Mucosa of descending colon (tissue), 3 donors: Measurements from ENCODE around the gene RPL10. TPM values are rescaled to one million over a fixed set of nuclear protein-coding genes. Genes with fewer than 3 reads are reported as not detected.

ENCODE experiments used
- ATAC-seq: fragments of 200-7000 bp; cut with Tn5 transposase; one replicate; pipeline ENCODE4 v1.9.1; 2020; ENCODE audit warnings: mild to moderate bottlenecking, moderate library complexity
- DNase-seq, 3 donors: peaks; one replicate each; pipeline ENCODE4 v3.0.0-alpha.2; 2020
- H3K36me3 ChIP-seq: fragments of 200-600 bp; one replicate; pipeline ENCODE4 v1.8.0; 2021; ENCODE audit warnings: low read depth, mild to moderate bottlenecking
- H3K4me1 ChIP-seq: fragments of 200-600 bp; one replicate; pipeline ENCODE4 v1.8.0; 2021; ENCODE audit warnings: low read depth, mild to moderate bottlenecking
- H3K4me3 ChIP-seq: fragments of 200-600 bp; one replicate; pipeline ENCODE4 v1.8.0; 2021; ENCODE audit warnings: mild to moderate bottlenecking
- H3K9me3 ChIP-seq: fragments of 200-600 bp; one replicate; pipeline ENCODE4 v1.8.0; 2021; ENCODE audit warnings: mild to moderate bottlenecking
- intact Hi-C, 2 donors: fragments of 100-400 bp; cut with DNase I in 1 of 2; cut with micrococcal nuclease in 1 of 2; formaldehyde crosslinking; loops; one replicate each; pipeline versions ENCODE4 v1.11.0 to v1.11.1; 2022; cut with DNase I, micrococcal nuclease
- total RNA-seq, 3 donors: library from RNA; stranded (reverse); fragmentation: NEBNext Ultra II Directional in 2 of 3; extraction: Animal tissue kit (Norgen Biotek cat#: 25700) in 2 of 3; gene quantifications; one replicate each; pipeline versions ENCODE4 v1.2.1 to v1.2.4, GENCODE V29; 2021 to 2023
- TF ChIP-seq, protein P1 (sequence below): fragments of 200-600 bp; IDR thresholded peaks from one replicate; pipeline ENCODE4 v1.8.0; 2022; ENCODE audit warnings: antibody characterized with exemption, mild to moderate bottlenecking
- donor health status: DM: no; HTN: no; CAD: no; lungs with moderate emphysema.
- donor health status: DM: no; HTN: no; CAD: no.
- donor health status: DM: no; HTN: yes; CAD: no.

RPL10 gene
- total RNA-seq, 3 donors from 2014 or later = 2,179 to 2,606 (median 2,424) TPM

DNA sequence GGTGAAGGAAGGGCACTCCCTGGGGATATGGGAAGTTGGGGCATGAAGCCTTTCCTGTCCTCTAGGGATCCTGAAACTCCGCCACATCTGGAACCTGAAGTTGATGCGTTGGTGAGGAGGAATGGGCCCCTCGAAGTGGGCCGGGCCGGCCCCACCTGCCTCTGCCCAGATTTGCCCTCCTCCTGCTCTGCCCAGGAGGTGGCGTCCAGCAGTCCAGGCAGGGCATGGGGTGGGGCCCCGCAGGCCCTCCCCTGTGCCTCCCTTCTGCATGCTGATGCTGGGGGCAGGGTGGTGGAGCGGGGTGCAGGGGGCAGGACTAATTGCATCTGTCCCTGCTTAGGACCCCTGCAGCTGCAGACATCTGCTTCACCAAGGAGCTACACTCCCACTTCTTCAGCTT, 15.0 kb downstream of the RPL10 start:
- H3K36me3 ChIP-seq = no peaks in the 10 kb centered on the region
- no peak for DNase-seq
- no peak for ATAC-seq
- H3K9me3 ChIP-seq = no peaks in the 10 kb centered on the region
- H3K4me1 ChIP-seq = peaks cover 9% of the 10 kb centered on the region
- H3K4me3 ChIP-seq = no peak overlapping the region
- intact Hi-C loops = no loop called here
- TF ChIP-seq, protein P1, sequence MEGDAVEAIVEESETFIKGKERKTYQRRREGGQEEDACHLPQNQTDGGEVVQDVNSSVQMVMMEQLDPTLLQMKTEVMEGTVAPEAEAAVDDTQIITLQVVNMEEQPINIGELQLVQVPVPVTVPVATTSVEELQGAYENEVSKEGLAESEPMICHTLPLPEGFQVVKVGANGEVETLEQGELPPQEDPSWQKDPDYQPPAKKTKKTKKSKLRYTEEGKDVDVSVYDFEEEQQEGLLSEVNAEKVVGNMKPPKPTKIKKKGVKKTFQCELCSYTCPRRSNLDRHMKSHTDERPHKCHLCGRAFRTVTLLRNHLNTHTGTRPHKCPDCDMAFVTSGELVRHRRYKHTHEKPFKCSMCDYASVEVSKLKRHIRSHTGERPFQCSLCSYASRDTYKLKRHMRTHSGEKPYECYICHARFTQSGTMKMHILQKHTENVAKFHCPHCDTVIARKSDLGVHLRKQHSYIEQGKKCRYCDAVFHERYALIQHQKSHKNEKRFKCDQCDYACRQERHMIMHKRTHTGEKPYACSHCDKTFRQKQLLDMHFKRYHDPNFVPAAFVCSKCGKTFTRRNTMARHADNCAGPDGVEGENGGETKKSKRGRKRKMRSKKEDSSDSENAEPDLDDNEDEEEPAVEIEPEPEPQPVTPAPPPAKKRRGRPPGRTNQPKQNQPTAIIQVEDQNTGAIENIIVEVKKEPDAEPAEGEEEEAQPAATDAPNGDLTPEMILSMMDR = no peak

DNA sequence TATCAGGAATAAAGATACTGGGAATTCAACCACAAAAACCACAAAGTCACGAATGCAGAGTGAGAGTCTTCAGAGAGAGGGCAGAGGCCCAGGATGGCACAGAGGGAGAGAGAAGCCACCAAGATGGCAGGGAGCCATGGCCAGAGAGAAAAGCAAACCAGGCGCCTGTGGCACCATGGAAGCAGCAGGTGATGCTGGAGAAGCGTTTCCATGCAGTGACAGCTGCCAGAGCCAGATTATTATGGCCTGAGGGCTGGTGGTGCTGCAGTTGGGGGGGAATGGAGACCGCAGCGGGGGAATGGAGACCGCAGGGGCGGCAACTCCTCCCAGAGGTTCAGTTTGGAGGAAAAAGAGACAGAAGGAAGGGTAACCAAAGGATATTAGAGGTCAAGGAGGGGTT, 19.0 kb downstream of the RPL10 start:
- H3K9me3 ChIP-seq = no peaks in the 10 kb centered on the region
- intact Hi-C loops = no loop called here
- no peak overlapping the region for H3K4me3 ChIP-seq
- H3K4me1 ChIP-seq = peaks cover 3% of the 10 kb centered on the region
- ATAC-seq = no peak
- no peak for DNase-seq
- TF ChIP-seq, protein P1 = no peak
- no peaks in the 10 kb centered on the region for H3K36me3 ChIP-seq

DNA sequence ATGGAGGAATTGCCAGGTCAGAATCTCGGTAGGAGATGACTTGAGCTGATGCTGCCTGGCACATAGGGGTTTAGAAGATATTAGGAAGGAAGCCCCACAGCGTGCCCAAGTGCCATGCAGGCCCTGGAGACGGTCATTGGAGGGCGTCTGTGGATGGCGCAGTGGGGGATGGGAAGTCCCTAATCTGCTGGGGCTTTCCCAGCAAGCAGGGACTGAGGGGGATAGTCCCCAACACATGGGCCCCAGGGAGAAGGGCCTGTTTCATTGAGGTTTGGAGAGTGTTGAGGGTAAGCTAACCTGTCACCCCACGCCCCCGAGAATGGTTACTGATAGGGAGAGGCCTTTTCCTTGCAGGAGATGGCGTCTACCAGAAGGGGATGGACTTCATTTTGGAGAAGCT, 21.0 kb downstream of the RPL10 start:
- Histone ChIP-seq H3K4me1 (no peaks in the 10 kb centered on the region), H3K9me3 (no peaks in the 10 kb centered on the region), H3K36me3 (no peaks in the 10 kb centered on the region), H3K4me3 (no peak overlapping the region)
- TF ChIP-seq, protein P1 = no peak
- DNase-seq (no peak), ATAC-seq (no peak)
- intact Hi-C loops = no loop called here

DNA sequence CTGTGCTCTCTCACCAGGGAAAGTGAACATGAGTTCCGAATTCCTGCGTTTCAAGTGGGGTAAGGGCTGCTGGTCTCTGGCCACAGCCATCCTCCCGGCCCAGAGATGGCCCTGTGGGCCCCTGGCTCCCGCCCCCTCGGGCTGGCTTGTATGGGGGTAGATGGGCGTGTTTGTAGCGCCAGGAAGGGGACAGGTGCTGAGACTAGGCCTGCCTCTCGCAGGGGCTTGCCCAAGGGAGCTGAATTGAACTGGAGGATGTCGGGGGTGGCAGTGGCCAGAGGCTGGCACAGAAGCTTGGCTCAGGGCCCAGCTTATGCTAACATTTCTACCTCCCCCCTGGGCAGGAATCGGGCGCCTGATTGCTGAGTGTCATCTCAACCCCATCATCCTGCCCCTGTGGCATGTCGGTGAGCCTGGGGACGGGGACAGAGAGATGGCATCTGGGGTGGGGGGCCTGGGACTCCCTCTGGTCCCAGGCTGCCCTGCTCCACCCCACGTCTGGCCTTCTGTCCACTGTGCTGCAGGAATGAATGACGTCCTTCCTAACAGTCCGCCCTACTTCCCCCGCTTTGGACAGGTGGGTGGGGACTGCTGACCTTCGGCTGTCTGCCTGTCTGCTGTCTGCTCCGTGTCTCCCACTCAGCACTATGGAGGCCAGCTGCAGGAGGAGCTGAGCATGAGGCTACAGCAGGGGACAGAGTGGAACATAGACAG, 21.7 kb downstream of the RPL10 start:
- Histone ChIP-seq H3K4me1 (no peaks in the 10 kb centered on the region), H3K9me3 (no peaks in the 10 kb centered on the region), H3K4me3 (no peak overlapping the region), H3K36me3 (no peaks in the 10 kb centered on the region)
- intact Hi-C loops = no loop called here
- ATAC-seq = no peak
- TF ChIP-seq, protein P1 = no peak
- no peak for DNase-seq

DNA sequence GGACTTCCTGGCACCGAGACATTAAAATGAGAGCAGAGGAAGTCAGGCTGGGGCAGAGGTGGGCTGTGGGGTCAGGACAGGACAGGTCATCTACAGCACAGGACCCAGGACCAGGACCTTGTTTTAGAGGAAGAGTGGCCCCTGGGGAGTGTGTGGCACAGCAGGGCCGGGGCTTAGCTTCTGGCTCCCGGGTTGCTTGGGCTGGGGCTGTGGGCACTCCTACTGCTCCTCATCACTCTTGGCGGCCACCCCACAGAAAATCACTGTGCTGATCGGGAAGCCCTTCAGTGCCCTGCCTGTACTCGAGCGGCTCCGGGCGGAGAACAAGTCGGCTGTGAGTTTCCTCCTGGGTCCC, 22.2 kb downstream of the RPL10 start:
- peak; percentile 16 for ATAC-seq
- intact Hi-C loops = no loop called here

More for the DNA sequence above, 22.2 kb downstream of the RPL10 start:
- Histone ChIP-seq H3K4me1 (no peaks in the 10 kb centered on the region), H3K36me3 (no peaks in the 10 kb centered on the region), H3K4me3 (no peak overlapping the region), H3K9me3 (no peaks in the 10 kb centered on the region)
- no peak for DNase-seq
- TF ChIP-seq, protein P1 = no peak
